Right ventricle myocardium inferior (tissue), 1 donor: ENCODE measurements around the gene PDE4A. TPM values are rescaled to one million over a fixed set of nuclear protein-coding genes. Genes with fewer than 3 reads are reported as not detected.

ENCODE experiments used
- ATAC-seq: fragments of 200-7000 bp; cut with Tn5 transposase; one replicate; pipeline ENCODE4 v1.9.1; 2020; ENCODE audit warnings: mild to moderate bottlenecking, moderate library complexity
- DNase-seq: peaks from one replicate; pipeline ENCODE4 v3.0.0; 2021; ENCODE audit errors: missing footprints
- intact Hi-C: fragments of 100-400 bp; cut with DNase I; formaldehyde crosslinking; loops from one replicate; pipeline ENCODE4 v1.11.0; 2022
- microRNA-seq: library from miRNA; unstranded; fragments of <30 nt; microRNA quantifications from one replicate; pipeline ENCODE4 v1.2.0, GENCODE V29; 2020
- total RNA-seq: library from RNA; stranded (reverse); fragmentation: NEBNext Ultra II Directional; extraction: Animal tissue kit (Norgen Biotek cat#: 25700); gene quantifications from one replicate; pipeline ENCODE4 v1.2.1, GENCODE V29; 2021
- donor health status: DM: no; HTN: yes; CAD: no; lungs with severe emphysema.

PDE4A gene
- total RNA-seq, 1 donor from 2014 or later, result 37.0 TPM

DNA sequence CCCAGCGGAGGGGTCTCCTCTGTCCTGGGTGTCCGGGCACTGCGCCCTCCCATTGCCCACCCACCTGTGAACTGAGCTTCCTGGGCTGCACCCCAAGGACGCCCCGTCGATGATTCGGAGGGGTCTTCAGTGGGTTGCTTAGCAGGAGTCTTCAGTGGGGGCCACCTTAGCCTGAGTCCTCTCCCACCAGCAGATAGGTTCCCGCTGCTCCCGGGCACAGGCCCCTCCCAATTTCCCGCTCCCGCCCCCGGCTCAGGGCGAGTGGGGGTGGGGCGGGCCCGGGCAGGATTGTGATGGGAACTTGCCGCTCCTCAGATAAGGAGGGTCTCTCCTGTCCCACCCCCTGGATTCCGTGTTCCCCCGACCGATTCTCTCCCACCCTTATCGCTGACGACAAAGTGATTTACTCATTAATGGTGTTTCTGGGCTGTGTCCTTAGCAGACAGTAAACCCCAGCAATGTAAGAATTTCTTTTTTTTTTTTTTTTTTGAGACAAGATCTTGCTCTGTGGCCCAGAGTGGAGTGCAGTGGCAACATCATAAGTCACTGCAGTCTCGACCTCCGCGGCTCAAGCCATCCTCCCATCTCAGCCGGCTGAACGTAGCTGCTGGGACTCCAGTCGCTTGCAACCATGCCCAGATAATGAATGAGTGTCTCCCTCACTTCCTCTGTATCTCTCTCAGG, 97.6 kb downstream of the PDE4A start:
- intact Hi-C loops, result no loop called here
- ATAC-seq, result peak; percentile 32
- no peak for DNase-seq

DNA sequence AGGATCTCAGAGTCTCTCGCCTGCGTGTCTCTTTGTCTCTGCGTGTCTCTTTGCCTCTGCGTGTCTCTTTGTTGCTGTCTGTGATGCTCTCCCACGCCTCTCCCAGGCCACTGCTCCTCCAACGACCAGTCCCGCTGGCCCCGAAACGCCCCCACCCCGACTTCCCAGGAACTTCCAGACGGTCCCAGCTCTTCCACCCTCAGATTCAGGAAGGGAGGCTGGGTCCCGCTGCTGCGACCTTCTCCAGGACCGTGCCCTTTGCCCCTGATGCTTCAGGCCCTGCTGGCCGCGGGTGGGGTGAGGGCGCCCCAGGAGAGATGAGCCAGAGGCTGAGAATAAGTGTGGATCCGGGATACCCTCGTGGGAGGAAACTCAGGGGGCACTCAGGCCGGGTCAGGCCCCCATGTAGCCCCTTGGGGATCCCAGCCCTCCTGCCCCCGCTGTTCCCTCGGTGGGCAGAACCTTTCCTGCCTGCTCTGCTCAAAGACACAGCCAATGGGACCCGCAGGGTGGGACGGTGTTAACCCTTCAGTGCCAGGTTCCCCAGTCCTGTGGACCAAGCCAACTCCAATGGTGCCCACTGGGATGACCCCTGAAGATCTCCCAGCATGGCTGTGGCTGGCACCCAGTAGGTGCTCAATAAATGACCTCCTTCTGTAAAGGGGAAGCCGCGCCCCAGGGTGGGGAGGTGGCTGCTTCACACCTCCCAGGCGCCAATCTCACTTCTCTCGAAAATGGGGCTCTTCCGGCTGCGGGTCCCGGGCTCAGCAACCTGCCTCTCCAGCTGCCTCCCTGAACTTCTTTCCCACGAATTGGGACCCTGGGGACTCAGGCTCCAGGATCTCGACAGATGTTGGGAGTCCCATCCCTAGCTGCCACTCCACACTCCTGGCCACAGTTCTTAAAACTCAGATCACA, 98.4 kb downstream of the PDE4A start:
- DNase-seq, result no peak
- ATAC-seq, result peak; percentile 9
- intact Hi-C loops, result no loop called here

Small RNAs within 50 kb of the gene (microRNA-seq; reads per million reads assigned to microRNA genes)
- gene MIR1181, result not detected

Other genes starting within 250 kb of the PDE4A start
- gene DNMT1, start 225.6 kb upstream of the PDE4A start, total RNA-seq, result 26.0 TPM
- gene S1PR2, start 189.2 kb upstream of the PDE4A start, total RNA-seq, result 8.4 TPM
- gene MRPL4, start 168.3 kb upstream of the PDE4A start, total RNA-seq, result 70.1 TPM
- gene ICAM1, start 149.4 kb upstream of the PDE4A start, total RNA-seq, result 8.6 TPM
- gene ICAM4, start 133.6 kb upstream of the PDE4A start, total RNA-seq, result 0.30 TPM
- 0.38 TPM for gene ICAM5, start 130.6 kb upstream of the PDE4A start, total RNA-seq
- 0.65 TPM for gene ZGLP1, start 110.7 kb upstream of the PDE4A start, total RNA-seq
- 20.1 TPM for gene FDX2, start 104.5 kb upstream of the PDE4A start, total RNA-seq
- 10.1 TPM for gene RAVER1, start 87.0 kb upstream of the PDE4A start, total RNA-seq
- 36.7 TPM for gene ICAM3, start 80.9 kb upstream of the PDE4A start, total RNA-seq
- 67.1 TPM for gene TYK2, start 40.0 kb upstream of the PDE4A start, total RNA-seq
- 155 TPM for gene CDC37, start 17.0 kb upstream of the PDE4A start, total RNA-seq
- gene KEAP1, start 82.8 kb downstream of the PDE4A start, total RNA-seq, result 82.8 TPM
- 0.27 TPM for gene S1PR5, start 96.9 kb downstream of the PDE4A start, total RNA-seq
- gene ATG4D, start 123.4 kb downstream of the PDE4A start, total RNA-seq, result 47.6 TPM
- gene KRI1, start 145.5 kb downstream of the PDE4A start, total RNA-seq, result 10.8 TPM
- 9.9 TPM for gene CDKN2D, start 148.4 kb downstream of the PDE4A start, total RNA-seq
- not detected for gene AP1M2, start 166.8 kb downstream of the PDE4A start, total RNA-seq
- gene SLC44A2, start 205.0 kb downstream of the PDE4A start, total RNA-seq, result 71.4 TPM
- 101 TPM for gene ILF3, start 233.8 kb downstream of the PDE4A start, total RNA-seq